ENCODE data around the gene AKAP6. TPM values are rescaled to one million over a fixed set of nuclear protein-coding genes. Genes with fewer than 3 reads are reported as not detected.

Gene AKAP6
- total RNA-seq, 3 donors from 2014 or later = 1.1 to 9.1 (median 4.6) TPM

- TF ChIP-seq CTCF (IDR thresholded peaks at IDR 0.05) (no peak), POLR2A (IDR thresholded peaks at IDR 0.05) (no peak), POLR2AphosphoS5 (IDR thresholded peaks at IDR 0.05) (no peak)
- H3K36me3 ChIP-seq = no peaks in the 10 kb centered on the region
- H3K4me1 ChIP-seq = no peaks in the 10 kb centered on the region
- intact Hi-C loops (cut with DNase I; ENCODE audit: low total_unique reads) = loop anchor here (5.0 kb wide), 1 partner anchor 663 kb away; no protein-coding TSS in a partner anchor
- H3K27ac ChIP-seq = no peak overlapping the region
- H3K27me3 ChIP-seq = no peaks in the 10 kb centered on the region
- no peak overlapping the region for H3K4me3 ChIP-seq
- H3K9me3 ChIP-seq = no peaks in the 10 kb centered on the region
- DNase-seq (ENCODE audit: low spot score in 2 of 2) = no peak
Observed at GRCh38 chr14:32430326-32430725, 101.2 kb downstream of the AKAP6 start.

GRCh38 chr14:32432813-32433538 is 103.9 kb downstream of the AKAP6 start:
- Histone ChIP-seq H3K4me1 (no peaks in the 10 kb centered on the region), H3K9me3 (no peaks in the 10 kb centered on the region), H3K4me3 (no peak overlapping the region), H3K27ac (peak overlapping the region in 1 of 2 donors; percentile 11), H3K27me3 (no peaks in the 10 kb centered on the region), H3K36me3 (no peaks in the 10 kb centered on the region)
- DNase-seq (ENCODE audit: low spot score in 2 of 2) = no peak
- TF ChIP-seq CTCF (IDR thresholded peaks at IDR 0.05) (no peak), POLR2A (IDR thresholded peaks at IDR 0.05) (no peak), POLR2AphosphoS5 (IDR thresholded peaks at IDR 0.05) (no peak)
- intact Hi-C loops (cut with DNase I; ENCODE audit: low total_unique reads) = loop anchor here (5.0 kb wide), 1 partner anchor 666 kb away; no protein-coding TSS in a partner anchor

DNA sequence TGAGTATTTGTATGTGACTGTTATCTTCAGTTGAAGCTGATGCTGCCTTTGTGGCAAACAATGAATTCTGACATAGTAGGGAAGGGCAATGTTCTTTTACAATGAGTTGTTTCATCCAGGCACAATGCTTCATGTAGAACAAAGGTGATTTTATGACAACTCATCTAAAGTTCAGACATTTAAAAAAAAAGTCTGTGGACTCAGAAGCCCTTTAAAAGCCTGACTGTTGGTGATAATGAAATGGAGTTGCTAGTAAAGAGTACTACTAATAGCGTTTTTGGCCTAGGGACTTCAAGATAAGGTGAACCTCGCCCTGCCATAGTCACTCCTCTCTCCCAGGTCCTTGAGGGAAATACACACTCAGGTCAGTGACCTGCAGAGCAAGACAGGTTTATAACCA is 105.1 kb downstream of the AKAP6 start:
- Histone ChIP-seq H3K4me1 (no peaks in the 10 kb centered on the region), H3K27ac (no peak overlapping the region), H3K4me3 (no peak overlapping the region), H3K9me3 (no peaks in the 10 kb centered on the region), H3K27me3 (no peaks in the 10 kb centered on the region), H3K36me3 (no peaks in the 10 kb centered on the region)
- intact Hi-C loops (cut with DNase I; ENCODE audit: low total_unique reads) = loop anchor here (5.0 kb wide), 1 partner anchor 667 kb away; no protein-coding TSS in a partner anchor
- no peak for DNase-seq (ENCODE audit: low spot score in 2 of 2)
- TF ChIP-seq POLR2AphosphoS5 (IDR thresholded peaks at IDR 0.05) = no peak
- no peak for TF ChIP-seq POLR2A (IDR thresholded peaks at IDR 0.05)
- TF ChIP-seq CTCF (IDR thresholded peaks at IDR 0.05) = no peak

GRCh38 chr14:32434880-32435279 is 105.8 kb downstream of the AKAP6 start:
- intact Hi-C loops (cut with DNase I; ENCODE audit: low total_unique reads) = loop anchor here (5.0 kb wide), 1 partner anchor 668 kb away; no protein-coding TSS in a partner anchor
- no peak overlapping the region for H3K27ac ChIP-seq
- H3K36me3 ChIP-seq = no peaks in the 10 kb centered on the region
- no peak for DNase-seq (ENCODE audit: low spot score in 2 of 2)
- H3K4me3 ChIP-seq = no peak overlapping the region
- H3K4me1 ChIP-seq = no peaks in the 10 kb centered on the region
- no peaks in the 10 kb centered on the region for H3K27me3 ChIP-seq
- TF ChIP-seq CTCF (IDR thresholded peaks at IDR 0.05) = no peak
- no peak for TF ChIP-seq POLR2A (IDR thresholded peaks at IDR 0.05)
- no peak for TF ChIP-seq POLR2AphosphoS5 (IDR thresholded peaks at IDR 0.05)
- H3K9me3 ChIP-seq = no peaks in the 10 kb centered on the region

DNA sequence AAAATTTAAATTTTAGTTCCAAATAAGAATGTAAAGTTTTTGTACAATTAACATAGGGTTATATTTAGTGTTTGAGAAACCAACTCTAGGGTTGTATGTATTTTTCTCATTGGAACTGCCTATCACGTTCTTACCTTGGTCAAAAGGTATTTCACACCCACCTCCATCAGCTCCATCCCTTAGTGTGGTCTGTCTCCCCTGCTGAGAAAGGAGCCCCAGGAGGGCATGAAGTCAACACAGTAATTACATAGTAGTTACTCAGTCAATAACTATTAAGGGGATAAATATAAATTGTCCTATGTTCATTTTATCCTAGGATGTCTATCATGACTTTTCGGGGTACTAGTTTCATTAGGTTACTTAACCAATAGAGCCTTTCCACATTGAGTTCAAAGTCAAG is 106.3 kb downstream of the AKAP6 start:
- Histone ChIP-seq H3K4me1 (no peaks in the 10 kb centered on the region), H3K27me3 (no peaks in the 10 kb centered on the region), H3K27ac (no peak overlapping the region), H3K9me3 (no peaks in the 10 kb centered on the region), H3K36me3 (no peaks in the 10 kb centered on the region), H3K4me3 (no peak overlapping the region)
- DNase-seq (ENCODE audit: low spot score in 2 of 2) = no peak
- intact Hi-C loops (cut with DNase I; ENCODE audit: low total_unique reads) = no loop called here
- no peak for TF ChIP-seq POLR2A (IDR thresholded peaks at IDR 0.05)
- TF ChIP-seq POLR2AphosphoS5 (IDR thresholded peaks at IDR 0.05) = no peak
- TF ChIP-seq CTCF (IDR thresholded peaks at IDR 0.05) = no peak
